GM21737 (cell line): ENCODE results near the gene RFX3.

Experiments
- ATAC-seq: cut with Tn5 transposase; IDR thresholded peaks from one replicate; pipeline ENCODE4 v1.9.1; 2021; ENCODE audit warnings: mild to moderate bottlenecking, moderate library complexity; ENCODE audit not compliant: unreplicated experiment

The RFX3 gene

DNA sequence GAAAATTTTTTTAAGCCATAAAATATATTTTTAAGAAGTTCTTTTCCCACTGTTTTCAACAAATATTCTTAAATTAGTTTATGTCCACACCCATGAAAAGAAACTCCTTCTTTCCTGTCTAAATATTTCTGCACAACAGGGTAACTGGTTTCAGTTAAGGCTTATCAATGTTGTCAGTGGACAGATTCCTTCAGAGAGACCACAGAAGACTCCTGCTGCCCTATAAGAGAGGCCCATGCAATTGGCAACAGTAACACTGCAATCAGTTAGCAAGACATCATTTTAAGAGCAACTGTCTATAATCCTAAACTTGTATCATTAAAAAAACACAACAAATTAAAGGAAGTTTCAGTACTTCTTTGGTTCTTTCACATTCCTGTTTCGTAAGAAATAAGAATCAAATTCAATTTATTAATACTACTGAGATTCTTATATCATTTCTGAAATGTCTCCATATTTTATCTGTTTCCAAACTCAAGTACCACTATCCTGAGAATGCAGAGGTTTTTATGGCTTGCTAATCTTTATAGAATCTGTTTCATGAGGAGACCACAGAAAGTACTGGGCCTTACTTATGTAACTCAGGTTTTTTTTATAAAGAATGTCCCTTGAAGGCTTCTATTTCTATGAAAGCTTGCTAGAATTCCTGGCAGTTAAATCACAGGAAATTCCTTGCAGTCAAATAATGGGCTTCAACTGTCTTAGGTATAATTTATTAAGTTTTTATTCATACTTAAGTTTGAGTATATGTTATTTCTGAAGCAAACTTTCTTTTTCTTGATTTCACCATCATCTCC is 240.2 kb downstream of the RFX3 start:
- ATAC-seq = no peak

DNA sequence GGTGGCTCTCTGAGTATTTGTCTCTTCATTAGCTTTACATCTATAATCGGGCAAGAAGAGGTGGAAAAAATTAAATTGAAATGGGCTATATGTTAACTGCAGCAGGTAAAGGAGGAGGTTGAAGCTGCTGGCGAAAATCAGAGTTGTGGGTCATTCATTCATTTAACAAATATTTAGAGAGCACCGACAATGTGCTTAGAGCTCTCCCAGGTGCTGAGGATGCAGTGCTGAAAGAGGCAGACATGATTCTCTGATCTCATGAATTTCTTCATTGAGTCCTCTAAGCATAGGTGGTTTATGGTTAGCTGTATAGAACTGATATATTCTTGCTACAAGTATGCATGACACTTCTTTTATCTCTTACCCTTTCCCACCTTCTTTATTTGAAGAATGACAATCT is 243.4 kb downstream of the RFX3 start:
- no peak for ATAC-seq

DNA sequence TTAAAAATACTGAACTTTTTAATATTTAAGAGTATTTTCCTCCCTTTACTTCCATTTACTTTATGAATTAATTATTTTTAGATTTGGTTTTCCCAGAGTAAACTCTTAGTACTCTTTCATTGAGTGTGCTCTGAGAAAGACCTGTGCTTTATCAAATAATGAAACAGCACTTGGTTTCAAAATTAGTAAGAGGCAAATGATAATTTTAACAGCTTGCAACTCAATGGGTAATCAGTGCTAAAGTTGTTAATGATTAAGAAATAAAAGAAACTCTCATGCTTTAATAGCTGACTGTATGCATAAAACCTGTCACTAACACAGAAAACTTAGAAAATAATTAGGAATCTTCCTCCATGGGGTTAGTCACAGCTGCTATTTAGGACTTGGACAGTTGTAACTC is 244.4 kb downstream of the RFX3 start:
- peak; percentile 70 for ATAC-seq

DNA sequence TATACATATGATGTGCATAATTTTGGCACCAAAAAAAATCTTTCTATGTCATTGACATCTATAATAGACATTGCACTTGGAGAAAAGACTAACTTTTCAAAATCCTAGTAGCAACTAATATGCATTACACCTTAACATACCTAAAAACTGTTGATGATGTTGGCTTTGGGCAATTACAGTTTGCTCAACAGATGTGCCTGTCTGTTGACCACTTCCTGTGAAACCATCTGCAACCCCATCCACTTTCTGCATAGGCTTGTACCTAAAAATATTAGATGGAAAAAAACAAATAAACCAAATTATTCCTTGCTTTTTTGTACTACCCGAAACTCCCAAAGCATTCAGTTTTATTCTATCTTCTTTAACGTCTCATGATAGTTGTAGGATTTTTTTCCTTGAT is 248.6 kb downstream of the RFX3 start:
- ATAC-seq = peak; percentile 61

DNA sequence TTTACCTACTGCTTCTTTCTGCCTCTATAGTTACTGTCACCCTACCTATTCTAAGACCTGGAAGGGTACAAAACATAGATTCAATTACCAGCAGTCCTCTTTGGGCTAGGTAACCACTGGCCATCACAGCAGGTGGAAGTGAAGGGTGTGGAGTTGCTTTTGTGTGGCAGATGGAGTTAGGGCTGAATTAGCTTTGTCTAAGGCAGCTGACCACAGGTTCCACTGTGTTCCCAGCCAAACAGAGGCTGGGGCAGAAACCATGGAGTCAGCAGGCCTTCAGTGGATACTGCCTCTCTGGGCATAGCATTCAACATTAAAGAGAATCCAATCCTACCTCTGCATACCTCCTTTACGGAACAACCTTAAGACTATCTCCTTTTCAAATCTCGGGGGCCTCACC is 254.2 kb downstream of the RFX3 start:
- ATAC-seq = no peak

DNA sequence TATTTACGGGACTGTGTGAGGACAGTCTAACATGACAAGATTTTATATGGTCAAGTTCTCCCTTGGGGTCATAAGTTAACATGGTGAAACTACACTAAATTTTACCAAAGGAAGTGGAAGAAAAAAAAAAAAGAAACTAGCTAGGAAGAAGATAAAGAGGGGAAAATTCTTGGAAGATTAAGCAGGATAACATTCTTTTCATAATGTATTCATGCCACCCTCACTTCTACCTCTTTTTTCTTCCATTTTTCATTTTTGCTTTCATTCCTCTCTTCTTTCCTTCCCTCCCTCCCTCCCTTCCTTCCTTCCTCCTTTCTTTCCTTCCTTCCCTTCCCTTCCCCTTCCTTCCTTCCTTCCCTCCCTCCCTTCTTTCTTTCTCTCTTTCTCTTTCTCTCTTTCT is 254.6 kb downstream of the RFX3 start:
- ATAC-seq = no peak

DNA sequence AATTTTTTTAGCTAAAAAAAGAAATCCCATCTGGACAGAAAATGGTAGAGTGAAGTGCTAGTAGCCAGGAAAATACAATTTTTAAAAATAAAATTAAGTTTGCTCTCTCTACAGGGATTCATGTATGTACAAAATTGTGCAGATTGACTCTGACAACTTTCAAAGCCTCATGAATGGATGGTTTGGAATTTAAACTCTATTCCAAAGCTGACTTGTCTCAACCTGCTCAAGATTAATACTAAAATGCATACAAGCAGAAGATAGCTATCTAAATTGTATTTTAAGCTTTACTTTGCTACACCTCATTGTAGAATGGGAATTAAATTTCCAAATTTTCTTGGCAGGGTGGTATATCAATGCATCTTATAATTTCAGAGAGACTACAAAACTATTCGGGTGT is 257.6 kb downstream of the RFX3 start:
- ATAC-seq = no peak

DNA sequence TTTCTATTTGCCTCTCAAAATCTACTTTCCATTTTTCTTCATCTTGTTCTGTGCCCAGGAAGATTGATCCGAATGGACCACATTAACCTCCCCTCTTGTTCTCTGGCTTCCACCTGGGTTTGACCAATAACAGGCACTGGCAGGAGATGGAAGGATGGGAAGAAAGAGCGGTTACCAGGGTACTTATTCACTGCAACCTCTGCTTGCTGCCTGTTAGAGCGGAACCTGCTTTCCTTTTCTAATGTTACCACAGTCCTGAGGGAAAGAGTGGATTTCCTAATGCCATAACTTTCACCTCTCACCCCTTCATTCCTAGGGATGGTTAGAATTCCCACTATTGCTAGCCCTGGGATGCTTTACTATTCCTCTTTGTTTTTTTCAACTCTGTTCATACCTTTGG is 262.1 kb downstream of the RFX3 start:
- no peak for ATAC-seq

DNA sequence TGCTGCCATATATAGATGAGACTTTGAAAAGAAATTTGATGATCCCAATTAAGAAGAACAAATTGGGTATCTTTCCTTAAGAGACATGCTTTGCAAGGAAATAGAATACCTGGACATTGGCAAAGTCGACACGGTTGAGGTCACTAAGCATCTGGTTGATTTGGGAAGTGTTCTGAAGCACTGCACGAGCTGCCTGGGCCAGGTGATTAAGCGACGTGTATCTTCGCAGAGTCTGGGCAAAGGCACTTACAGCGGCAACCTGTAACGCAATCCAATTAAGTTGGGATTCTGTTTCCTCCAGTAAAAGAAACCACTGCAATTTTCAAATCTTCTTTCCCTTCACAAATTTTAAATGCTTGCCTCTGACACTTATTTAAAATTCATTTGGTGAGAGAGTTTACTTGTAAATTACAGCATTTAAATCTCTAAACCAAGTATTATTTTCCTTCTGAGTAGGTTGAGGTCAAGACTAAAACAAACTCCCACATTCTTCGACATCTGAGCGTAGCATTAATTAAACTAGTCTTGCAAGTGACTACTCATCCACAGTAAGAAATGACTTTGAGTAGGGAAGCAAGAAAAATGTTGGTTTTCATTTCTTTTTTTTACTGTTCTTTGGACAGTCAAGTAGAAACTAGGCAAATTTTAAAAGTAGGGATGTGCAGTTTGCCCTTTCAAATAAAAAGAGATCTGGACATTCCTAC is 262.8 kb downstream of the RFX3 start:
- ATAC-seq = no peak

DNA sequence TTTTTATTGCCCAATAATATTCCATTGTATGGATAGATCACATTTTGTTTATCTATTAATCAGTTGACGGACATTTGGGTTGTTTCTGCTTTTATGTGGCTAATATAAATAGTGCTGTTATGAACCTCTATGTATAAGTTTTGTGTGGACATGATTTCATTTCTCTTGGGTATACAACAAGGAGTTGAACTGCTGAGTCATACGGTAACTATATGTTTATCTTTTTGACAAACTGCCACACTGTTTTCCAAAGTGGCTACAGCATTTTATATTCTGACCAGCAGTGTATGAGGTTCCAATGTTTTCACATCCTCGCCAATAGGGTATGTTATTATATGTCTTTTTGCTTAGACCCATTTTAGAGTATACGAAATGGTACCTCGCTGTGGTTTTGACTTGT is 264.3 kb downstream of the RFX3 start:
- ATAC-seq = no peak

DNA sequence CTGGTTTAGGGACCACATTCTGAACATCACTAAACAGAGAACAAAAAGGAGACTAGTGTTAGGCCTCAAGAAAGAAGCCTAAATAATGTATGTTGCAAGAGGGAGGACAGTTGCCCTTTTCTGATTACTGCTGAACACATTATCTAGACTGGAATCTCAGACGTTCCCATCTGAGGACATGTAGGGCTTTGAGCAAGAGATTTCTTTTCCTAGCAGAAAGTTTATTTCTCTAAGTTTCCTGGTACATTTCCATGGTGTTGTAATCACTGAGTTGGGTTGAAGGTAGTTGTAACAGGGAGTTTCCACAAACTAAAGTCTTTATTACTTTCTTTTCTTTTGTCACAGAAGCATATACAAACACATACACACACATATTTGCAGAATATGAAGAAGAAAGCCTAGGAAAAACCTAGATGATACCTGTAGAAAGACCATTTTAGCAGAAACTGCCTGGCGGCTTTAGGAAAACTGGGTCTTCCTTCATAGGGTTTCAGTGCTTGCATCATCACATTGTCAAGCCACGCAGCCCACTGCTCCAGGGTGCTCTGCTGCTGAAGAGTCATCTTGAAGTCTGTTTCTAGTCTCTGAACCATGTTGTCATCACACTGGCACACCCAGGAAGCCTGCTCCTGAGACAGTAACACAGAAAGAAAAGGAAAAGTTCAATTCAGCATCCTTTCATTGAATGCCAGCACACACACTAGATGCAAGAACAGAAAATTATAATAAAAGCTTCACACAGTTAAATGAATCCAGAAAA is 269.1 kb downstream of the RFX3 start:
- no peak for ATAC-seq

DNA sequence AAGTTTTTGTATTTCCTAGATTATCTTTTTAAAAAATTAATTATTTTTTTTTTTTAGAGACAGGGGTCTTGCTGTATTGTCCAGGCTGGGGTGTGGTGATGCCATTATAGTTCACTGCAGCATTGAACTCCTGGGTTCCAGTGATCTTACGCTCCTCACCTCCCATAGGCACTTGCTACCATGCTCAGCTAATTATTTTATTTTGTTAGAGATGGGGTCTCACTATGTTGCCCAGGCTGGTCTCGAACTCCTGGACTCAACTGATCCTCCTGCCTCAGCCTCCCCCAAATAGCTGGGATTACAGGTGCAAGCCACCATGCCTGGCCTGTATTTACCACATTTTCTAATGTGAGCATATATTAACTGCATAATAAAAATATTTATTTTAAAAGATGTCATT is 274.5 kb downstream of the RFX3 start:
- no peak for ATAC-seq

DNA sequence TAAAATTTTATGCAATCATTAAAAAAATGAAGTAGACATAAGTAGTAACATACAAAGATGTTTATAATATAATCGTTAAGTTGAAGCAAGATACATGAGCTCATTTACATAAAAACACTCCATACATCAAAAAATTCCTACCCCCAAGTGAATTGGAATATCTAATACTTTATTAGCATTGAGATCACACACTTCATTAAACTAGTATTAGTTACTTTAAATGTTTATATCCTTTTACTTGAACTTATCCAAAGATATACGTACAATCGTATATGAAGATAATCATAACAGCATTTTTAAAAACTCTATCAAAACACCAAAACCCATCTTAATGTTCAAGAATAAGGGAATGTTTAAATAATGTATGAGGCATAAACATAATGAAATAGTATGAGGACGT is 275.1 kb downstream of the RFX3 start:
- no peak for ATAC-seq

DNA sequence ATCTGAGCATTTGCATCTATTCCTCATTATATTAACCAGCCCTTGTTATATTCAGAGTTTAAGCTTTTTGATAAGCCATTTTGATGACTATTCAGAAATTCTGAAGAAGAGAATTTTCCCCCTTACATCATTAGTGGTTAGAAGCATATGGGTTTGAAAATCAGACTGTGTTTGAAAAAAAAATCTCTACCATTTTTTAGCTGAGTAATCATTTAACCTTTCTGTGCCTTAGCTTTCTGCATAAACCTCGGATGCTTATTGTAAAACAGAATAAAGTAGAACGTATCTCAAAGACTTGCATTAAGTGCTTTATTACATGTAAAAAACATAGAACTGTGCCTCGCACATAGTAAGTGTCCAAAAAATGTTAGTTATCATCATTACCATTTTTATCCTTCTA is 278.6 kb downstream of the RFX3 start:
- no peak for ATAC-seq

DNA sequence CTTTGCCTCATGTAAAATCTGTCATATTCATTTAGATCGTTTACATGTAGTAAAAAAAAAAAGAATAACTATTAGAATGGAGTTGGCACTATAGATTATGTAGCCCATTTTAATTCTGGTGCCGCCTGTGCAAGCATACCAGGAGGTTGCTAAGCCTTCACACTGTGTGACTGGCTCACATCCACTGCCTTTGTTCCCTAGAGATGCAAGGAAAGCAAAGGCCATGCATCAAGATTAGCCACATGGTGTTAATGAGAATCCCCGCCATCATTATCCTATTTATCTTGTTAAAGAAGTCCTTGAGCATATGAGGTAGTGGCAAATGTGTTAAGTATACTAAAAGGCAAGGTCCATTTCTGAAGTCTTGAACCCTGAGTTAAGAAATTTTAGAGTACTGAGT is 279.6 kb downstream of the RFX3 start:
- ATAC-seq = no peak

DNA sequence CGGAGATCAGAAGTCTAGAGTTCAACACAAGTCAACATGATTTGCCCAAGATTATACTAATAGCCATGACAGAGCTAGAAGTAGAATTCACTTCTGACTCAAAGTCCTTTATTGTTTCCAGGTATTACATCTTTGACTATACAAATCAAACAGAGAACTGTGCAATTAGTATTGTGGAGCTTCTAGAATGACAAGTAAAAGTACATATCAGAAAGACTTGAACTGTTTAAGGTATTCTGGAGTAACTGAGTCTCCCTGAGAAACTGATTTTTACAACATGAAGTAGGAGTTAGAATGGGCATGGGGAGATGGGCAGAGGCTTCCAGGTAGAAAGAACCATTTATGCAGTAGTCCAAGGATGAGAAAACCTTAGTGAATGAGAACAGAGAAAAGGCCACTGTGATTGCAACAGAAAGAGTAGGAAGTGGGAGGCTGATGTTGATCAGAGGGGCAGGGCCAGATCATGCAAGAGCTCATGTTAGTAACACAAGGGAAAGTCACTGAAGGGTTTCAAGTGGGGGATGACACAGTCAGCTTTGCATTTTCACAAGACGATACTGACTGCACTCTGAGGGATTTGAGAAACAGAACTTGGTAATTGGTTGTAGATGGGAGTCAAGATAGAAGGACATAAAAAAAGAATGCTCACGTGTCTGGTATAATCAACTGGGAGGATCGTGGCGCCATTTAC is 280.7 kb downstream of the RFX3 start:
- no peak for ATAC-seq

DNA sequence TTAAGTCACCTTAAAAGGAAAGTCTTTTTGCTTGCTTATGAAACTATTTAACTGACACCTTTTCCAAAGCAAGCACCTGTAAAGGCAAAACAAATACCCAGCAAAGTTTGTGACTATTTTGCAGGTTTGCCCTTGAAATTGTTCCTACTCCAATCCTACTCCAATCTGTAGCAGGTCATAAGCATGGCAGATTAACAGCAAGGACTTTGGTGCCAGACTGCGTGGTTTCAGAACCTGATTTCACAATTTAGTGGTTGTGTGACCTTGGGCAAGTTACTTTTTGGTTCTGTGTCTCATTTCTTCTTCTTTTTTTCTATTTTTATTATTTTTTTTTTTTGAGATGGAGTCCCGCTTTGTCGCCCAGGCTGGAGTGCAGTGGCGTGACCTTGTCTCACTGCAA is 282.1 kb downstream of the RFX3 start:
- ATAC-seq = no peak

DNA sequence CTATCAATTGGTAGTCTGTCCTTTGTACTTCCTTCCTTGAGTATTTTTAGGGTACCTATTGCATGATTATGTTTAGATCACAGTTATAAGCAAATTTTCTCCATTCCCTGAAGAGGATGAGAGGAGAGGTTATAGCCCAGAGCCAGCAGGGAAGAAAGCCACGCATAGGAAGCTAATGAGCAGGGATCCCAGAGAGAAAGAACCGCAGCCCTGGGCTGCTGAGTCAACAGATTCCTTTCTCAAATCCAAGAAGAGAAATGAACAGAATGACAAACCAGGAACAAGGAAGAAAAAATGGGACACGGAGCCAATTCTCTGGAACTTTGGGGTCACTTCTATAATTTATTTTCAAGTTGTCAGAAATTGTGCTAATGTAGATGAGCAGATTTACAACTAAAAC is 284.5 kb downstream of the RFX3 start:
- ATAC-seq = no peak

DNA sequence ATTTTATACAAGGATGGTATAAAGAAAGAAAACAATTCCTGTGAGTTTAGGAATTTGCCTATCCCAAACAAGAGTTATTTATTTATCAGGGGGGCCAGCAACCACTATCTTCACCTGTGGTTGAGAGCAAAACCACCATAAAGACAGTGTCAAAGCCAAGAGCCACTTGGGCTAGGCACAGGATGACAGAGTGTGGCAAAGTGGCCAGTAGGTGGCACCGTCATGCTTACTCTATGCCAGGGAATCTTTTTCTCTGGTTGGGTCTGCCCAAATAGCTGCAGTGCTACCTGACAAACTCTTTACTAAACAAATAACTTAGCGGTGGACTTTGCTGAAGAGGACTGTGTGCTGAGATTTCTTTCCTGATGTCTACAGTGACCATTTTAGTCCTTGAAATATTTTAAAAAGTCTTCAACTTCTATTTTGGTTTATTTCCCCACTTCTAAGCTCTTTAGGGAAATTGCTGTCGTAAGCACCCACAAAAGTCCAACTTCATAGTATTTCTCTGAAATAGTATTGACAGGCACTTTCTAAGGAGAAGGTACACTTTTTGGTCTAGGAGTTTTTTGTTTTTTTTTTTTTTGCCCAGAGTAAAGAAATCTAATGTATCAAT is 285.0 kb downstream of the RFX3 start:
- ATAC-seq = peak; percentile 92

DNA sequence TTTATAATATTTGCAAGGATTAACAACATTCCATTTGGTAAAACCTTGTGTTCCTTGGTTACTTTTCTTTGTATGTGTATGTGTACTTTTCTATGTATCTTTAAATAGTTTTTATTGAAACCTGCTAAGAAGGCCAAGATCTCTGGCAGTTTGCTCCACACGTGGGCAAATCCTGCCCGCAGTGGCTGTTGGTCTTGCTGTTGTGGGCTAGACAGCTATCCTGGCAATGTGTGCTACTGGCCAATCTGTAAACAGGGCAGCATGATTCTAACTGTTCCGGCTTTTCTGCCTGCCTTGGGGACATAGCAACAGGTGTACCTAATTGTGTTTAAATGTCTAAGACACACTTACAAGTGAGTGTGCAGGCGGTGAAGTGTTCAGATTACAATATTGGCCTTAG is 286.6 kb downstream of the RFX3 start:
- no peak for ATAC-seq

DNA sequence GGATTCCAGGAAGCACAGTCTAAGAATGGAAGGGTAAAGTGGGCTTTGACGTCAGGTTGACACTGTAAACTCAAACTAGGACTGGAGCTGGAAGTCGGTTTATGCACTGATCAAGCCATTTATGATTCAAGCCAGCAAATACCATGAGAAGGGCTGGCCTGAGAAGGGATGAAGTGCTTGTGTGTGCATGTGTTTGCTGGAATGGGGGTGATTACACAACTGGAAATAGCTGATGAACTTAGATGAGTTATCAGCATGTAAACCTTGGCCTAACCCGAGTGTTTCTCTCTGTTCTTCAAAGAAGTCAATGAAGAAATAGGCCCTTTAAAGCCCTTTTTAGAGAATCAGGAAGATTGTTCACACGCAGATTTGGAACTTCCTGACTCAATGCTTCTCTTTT is 287.6 kb downstream of the RFX3 start:
- no peak for ATAC-seq
